ENCODE results near the gene CLN3.
"Not testable (repeated sequence)": the region's sequence is repeated elsewhere in the genome, so short reads cannot be mapped to it uniquely, and the experiment has no call there.

Gene CLN3

DNA sequence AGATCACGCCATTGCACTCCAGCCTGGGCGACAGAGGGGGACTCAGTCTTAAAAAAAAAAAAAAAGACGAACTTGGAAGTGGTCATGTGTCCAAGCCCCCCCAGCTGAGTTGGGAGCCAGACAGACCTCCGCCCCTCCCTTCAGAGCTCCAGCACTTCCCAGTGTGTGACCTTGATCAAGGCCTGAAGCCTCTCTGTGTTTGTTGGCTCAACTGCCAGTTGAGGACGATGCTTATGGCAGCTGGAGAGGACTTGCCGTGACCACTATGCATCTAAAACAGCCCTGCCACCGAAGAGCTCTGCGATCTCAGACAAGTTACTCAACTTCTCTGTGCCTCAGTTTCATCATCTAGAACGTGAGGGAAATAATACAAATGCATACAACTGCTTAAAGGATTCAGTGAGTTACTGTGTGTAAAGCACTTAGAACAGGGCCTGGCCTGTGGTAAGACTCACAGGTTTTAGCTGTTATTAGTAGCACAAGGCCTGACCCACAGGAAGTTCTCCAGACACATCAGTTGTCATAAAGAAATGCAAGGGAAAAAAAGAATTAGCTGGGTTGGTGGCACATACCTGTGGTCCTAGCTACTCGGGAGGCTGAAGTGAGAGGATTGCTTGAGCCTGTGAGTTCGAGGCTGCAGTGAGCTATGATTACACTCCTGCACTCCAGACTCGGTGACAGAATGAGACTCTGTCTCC lies 21.8 kb upstream of the CLN3 start:
- no peak for DNase-seq (ENCODE audit: low spot score)

DNA sequence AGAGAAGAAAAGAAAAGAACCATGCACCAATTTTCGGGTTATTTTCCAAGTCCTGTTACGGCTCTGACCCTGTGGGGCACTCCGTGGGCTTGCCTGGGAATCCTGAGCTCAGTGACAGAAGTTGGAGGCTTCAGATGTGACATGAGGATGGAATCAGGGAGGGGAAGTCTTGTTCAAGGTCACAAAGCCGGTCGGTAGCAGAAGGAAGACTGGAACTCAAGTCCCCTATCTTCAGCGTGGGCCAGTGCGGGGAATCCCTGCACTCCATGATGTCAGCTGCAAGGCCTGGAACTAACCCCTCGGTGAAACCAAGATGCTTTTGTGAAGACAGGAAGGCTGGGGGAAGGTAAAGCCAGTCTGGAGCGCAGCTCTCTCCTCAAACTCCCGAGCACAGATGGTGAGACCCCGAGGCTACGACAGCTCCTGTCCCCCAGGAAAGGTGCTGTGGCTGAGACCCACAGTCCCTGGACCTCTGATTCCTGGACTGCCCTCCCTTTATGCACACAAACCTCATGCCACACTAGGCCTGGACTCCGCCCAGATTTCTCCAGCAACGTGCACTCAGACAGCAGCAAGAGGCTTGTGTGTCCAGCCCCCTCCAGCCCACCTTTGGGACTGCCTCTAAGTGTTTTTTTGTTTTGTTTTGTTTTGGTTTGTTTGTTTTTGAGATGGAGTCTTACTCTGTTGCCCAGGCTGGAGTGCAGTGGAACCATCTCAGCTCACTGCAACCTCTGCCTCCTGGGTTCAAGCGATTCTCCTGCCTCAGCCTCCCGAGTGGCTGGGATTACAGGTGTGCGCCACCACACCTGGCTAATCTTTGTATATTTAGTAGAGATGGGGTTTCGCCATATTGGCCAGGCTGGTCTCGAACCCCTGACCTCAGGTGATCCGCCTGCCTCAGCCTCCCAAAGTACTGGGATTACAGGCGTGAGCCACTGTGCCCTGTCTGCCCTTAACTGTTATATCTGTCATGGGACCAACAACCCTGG lies 20.2 kb upstream of the CLN3 start:
- no peak for DNase-seq (ENCODE audit: low spot score)

DNA sequence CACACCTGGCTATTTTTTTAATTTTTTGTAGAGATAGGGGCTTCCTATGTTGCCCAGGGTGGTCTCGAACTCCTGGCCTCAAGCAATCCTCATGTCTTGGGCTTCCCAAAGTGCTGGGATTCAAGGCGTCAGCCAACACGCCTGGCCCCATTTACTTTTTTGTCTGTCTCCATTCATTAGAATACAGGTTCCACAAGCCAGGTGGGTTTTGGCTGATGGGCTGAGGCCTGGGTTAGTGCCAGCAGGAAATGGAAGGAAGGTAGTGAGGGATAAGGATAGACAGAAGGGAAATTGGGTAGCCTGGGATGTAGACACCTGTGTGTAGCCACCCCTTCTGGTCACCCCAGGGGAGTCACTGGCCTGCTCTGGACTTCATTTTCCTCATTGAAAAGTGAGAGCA lies 19.2 kb upstream of the CLN3 start:
- DNase-seq (ENCODE audit: low spot score): no peak

DNA sequence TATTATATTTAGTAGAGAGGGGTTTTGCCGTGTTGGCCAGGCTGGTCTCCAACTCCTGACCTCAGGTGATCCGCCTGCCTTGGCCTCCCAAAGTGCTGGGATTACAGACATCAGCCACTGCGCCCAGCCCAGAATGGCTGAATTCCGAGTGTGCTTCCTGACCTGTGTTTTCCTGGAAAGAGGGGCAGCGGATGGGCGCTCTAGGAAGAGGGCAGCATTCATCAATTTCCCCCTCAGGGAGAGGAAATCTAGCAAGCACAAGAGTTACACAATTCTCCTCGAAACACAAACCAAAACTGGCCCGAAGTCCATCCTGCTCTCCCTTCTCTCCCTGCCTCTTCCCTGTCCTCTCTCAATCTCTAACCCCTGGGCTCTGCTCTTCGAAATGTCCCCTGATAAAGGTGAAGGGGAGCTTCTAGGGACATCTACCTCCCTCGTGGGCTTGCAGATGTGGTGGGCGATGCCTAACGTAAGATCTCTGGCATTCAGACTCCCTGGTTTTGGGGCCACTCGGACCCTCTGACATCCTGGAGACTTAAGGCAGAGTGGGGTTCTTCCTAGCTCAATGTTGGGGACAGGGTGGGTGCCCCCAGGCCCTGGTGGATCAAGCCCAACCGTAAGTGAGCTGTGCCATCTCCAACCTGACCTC lies 13.7 kb upstream of the CLN3 start:
- no peak for DNase-seq (ENCODE audit: low spot score)

DNA sequence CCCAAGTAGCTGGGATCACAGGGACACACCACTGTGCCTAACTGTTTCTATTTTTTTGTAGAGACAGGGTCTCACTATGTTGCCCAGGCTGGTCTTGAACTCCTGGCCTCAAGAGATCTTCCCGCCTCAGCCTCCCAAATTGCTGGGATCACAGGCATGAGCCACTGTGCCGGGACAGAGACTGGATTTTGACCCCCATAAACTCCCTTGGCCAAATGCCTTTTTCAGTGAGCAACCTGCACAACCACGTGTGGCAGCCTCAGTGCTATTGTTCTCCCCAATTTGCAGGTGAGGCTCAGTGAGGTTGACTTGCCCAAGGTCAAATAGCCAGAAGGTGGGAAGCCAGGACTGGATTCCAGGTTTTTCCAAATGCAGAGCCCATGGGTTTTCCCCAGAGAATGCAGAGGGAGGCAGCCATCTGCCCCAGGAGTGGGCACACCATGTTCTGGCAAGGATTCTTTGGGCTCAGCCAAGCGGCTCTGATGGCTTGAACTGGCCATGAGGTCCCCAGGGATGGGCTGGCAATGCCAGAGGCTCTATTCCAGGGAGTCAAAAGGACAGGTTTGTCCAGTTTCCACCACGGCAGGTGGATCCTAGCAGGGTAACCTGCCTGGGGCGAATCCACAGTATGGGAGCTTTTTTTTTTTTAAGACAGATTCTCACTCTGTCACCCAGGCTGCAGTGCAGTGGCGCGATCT lies 13.0 kb upstream of the CLN3 start:
- DNase-seq (ENCODE audit: low spot score): no peak

DNA sequence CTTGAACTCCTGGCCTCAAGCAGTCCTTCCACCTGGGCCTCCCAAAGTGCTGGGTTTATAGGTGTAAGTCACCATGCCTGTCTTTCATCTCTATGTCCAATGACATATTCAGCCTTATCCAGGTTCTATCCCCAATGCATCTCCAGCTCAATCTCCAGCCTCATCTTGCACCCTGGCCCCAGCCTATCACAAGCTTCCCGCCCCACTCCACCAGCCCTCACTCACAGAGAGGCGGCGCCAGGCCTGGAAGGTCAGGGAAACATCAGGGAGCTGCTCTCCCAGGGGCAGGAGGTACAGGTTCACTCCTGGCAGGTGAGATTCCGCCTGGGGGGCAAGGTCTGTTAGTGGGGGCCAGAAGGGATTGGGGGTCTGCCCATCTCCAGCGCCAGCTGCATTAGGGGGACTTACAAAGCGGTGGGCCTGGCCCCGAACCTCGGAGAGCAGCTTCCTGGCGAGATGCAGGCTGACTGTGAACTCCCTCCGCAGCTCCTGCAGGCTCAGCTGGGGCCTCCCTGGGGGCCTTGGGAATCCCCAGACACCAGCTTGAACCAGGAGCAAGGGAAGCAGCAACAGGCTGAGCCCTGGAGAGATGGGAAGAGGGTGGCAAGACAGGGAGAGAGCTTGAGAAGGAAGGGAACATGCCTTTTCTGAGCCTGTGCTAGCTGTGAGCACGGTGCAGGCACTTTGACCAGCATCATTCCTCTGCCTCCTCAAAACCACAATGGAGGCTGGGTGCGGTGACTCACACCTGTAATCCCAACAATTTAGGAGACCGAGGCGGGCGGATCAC lies 11.8 kb upstream of the CLN3 start:
- no peak for DNase-seq (ENCODE audit: low spot score)

DNA sequence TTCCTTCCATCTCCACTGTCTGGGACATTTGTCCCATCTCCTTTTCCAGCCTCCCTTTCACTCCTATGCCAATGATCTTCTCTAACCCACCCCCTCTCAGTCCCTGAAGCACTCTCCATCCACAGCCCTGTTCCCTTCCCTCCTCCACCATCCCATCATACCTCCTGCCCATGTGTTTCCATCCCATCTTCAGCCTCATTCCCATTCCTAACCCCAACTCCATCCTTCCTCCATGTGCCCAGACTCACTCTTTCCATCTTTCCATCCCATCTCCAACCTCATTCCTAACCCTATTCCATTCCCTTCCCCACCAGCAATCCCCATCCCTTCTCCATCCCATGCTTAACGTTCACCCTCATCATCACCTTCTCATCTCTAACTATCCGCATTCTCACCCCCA lies 10.4 kb upstream of the CLN3 start:
- no peak for DNase-seq (ENCODE audit: low spot score)

DNA sequence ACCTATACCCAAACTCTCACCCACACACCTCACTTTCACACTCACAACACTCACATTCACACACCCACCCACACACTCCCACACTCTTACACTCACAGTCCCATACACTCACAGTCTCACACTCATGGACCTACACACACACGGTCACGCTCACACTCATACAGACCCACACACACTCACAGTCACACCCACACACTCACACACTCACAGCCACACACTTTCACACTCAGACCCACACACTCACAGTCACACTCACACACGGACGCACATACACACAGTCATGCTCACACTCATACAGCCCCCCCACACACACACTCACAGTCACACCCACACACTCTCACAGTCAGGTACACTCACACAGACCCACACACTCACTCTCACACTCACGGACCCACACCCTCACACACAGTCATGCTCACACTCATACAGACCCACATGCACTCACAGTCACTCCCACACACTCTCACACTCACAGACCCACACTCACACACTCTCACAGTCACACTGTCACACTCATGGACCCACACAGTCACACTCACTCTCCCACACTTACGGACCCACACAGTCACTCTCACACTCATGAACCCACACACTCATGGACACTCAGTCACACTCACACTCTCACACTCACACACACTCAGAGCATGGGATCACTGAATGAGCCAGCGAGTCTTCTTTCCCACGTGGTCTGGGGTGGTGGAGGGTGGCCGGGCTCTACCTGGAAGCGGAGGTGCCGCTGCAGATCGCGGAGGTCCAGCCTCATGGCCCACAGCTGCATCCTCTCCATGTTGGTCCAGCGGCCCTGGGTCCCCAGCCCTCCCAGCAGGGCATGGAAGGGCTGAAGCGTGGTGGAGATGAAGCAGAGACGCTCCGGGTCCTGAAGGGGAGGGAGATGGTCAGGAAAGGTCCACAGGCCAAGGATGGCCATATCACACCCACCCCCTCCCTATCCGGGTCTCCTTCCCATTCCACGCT lies 9.7 kb upstream of the CLN3 start:
- no peak for DNase-seq (ENCODE audit: low spot score)

DNA sequence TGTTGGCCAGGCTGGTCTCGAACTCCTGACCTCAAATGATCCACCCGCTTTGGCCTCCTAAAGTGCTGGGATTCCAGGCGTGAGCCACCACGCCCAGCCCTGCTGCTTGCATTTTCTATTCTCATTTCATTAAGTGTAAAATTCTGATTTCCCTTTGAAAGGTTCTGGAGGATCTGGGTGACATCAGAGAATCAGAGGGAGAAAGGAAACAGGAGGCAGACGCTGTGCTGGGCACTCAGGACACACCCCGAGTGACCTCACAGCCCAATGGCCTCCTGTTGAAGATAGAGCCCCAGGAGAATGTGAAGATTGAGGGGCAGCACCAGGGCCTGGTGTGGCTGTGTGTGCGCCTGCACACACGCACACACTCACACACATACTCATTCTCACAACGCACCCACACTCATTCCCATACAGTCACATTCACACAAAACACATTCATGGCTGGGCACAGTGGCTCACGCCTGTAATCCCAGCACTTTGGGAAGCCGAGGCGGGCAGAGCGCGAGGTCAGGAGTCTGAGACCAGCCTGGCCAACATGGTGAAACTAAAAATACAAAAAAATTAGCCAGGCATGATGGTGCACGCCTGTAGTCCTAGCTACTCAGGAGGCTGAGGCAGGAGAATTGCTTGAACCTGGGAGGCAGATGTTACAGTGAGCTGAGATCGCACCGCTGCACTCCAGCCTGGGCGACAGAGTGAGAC lies 8.8 kb upstream of the CLN3 start:
- not testable (repeated sequence) for DNase-seq (ENCODE audit: low spot score)

DNA sequence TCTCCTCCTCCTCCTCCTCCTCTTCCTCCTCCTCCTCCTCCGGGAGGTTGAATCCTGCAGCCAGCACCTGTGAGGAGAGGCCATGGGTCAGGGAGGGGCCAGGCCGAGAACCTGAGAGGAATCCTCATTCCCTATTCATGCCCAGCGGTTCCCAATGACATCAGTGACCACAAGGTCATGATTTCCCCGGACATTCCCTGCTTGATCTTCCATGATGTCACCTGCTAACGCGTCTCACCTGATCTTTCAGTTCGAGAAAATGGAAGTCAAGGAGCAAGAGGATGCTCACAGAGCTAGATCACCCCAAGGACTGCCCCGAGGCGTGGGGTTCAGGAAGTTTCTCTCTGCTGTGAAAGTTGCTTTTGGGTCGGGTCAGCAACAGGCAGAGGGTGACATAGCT lies 8.0 kb upstream of the CLN3 start:
- DNase-seq (ENCODE audit: low spot score): no peak

DNA sequence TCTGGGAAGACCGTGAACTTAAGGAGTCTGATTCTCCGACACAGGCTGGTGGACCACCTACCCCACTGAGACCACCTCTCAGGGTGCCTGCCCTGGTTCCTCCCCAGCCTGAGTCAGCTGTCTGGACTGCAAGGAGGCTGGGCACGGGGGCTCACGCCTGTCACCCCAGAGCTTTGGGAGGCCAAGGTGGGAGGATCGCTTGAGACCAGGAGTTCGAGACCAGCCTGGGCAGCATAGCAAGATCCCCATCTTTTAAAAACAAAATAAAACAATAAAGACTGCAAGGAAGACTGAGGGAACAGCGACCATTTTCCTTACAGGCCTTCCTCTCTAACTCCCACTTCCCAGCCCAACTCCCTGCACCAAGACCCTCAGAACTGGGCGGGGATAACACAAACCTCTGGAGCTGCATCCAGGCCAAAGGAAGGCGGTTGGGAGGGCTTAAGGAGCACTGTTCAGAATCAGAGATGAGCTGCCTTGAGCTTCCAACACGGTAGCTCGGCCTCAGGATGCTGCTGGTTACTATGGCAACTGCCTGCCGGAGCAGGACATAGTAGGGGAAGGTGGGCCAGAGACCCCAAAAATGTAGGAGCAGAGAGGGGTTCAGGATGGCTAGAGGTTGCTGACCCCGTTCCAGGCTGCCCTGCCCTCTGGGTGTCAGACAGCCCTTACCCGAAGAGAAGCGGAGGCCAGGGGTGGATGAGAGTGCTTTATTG lies 7.0 kb upstream of the CLN3 start:
- no peak for DNase-seq (ENCODE audit: low spot score)

DNA sequence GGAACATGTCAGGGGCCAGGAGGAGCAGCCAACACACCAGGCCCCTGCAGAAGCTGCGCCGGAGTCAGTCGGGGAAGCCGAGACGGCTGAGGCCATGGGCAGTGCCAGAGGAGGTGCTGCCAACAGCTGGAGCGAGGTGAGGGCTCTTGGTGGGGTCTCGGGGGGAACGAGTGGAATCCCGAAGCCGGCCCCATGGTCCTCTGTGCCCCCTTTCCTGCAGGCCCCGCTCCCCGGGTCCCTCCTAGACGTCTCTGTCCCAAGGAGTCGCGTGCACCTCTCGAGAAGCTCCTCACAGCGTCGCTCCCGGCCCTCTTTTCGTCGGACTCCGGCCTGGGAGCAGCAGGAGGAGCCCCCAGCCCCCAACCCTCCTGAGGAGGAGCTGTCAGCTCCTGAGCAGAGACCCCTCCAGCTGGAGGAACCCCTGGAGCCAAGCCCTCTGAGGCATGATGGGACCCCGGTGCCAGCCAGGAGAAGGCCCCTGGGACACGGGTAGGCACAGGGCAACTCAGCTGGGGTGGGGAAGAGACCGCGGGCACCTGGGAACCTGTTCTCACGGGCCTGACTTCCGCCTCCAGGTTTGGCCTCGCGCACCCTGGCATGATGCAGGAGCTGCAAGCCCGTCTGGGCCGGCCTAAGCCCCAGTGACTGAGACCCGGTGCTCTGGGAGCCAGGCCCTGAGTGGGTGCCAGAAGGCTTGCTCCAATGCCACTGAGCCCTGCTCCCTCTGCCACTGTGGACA lies 6.2 kb upstream of the CLN3 start:
- DNase-seq (ENCODE audit: low spot score): no peak

DNA sequence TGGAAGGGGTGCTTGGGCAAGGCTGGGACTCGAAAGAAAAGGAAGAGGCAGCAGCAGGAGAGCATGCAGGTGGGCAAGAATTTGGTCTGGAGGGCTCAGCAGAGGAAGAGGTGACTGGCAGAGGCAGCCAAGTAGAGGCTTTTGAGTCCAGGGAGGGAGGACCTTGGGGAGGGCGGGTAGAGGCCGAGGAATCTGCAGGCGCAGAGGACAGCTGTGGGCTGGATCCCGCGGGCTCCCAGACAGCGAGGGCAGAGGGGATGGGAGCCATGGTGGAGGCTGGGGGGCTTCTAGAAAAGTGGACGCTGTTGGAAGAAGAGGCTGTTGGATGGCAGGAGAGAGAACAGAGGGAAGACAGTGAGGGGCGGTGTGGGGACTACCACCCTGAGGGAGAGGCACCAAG lies 5.5 kb upstream of the CLN3 start:
- DNase-seq (ENCODE audit: low spot score): no peak

DNA sequence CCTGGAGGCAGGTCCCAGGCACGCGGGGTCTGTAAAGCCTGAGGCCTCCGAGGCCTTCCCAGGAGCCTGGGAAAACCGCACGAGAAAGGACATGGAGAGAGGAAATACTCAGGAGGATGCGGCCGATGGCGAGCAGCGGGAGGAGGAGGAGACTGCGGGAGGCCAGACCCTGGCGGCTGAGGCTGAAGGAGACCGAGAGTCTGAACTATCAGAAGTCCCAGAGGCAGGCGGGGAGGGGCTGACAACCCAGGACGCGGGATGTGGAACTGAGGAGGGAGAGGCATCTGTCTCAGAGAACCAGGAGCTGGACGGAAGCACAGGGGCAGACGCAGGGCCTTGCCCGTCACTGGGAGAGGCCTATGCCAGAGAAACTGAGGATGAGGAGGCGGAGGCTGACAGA lies 5.0 kb upstream of the CLN3 start:
- DNase-seq (ENCODE audit: low spot score): no peak

DNA sequence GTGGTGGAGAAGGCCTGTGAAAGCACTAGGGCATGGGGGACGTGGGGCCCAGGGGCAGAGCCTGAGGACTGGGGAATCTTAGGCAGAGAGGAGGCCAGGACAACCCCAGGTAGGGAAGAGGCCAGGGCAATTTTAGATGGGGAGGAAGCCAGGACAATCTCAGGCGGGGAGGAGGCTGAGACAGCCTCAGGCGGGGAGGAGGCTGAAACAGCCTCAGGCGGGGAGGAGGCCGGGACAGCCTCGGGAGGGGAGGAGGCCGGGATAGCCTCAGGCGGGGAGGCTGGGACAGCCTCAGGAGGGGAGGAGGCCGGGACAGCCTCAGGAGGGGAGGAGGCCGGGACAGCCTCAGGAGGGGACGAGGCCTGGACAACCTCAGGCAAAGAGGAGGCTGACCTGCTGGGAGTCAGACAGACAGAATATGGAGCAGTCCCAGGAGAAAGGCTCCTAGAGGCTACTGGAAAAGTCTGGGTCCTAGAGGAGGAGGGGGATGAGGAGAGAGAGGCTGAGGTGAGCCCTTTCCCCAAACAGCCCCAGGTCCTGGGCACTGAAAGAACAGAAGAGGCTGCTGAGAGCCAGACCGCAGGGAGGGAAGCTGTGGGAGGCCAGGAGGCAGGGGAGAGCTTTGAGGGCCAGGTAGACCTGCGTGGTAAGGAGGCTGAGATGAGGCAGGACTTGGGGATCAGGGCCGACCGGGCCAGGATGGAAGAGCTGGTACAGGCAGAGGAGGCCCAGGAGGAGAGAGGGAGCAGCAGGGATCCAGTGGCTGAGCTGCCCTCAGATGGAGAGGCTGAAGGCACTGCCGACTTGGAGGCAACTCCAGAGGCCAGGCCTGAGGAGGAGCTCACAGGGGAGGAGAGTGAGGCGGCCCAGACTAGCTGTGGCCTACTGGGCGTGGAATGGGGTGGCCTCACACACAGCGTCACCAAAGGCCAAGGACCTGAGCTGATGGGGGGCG lies 4.2 kb upstream of the CLN3 start:
- DNase-seq (ENCODE audit: low spot score): no peak

DNA sequence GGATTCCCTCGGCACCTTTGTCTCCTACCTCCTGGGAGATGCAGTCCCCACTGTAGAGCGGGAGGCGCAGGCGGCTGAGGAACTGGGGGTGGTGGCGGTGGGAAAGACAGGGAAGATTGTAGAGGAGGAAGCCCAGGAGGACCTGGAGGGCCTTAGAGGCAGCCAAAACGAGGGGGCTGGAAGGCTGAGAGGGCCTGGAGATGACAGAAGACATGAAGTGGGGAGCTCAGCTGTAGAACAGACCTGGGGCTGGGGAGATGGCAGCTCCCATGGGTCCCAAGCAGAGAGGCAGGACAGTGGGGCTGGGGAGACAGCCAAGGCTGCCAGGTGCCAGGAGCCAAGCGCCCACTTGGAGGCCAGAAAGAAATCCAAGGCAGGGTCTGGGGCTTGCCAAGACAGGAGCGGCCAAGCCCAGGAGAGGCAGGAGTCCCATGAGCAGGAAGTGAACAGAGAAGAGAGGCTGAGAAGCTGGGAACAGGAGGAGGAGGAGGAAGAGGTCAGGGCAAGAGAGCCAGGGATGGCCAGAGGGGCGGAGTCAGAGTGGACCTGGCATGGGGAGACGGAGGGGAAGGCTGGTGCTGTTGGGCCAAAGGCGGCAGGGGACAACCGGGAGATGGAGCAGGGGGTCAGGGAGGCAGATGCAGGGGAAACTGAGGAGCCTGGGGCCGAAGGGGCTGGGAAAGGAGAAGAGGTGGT lies 3.4 kb upstream of the CLN3 start:
- no peak for DNase-seq (ENCODE audit: low spot score)
